H1 (cell line): ENCODE measurements around the gene XKR8. TPM values are rescaled to one million over a fixed set of nuclear protein-coding genes. Genes with fewer than 3 reads are reported as not detected.

ENCODE experiments used
- CTCF ChIA-PET: fragments of 300-600 bp; sonication (Branson Sonifier 250); formaldehyde crosslinking; loops from one replicate; lab custom pipeline; 2021; ENCODE audit not compliant: partially characterized antibody; lab: Charles Lee
- POLR2A ChIA-PET: fragments of 300-600 bp; sonication (Branson Sonifier 250); formaldehyde crosslinking; loops from one replicate; lab custom pipeline; 2021; ENCODE audit warnings: inconsistent platforms; ENCODE audit not compliant: partially characterized antibody; lab: Charles Lee
- DNase-seq, 2 experiments: peaks; one replicate each; pipeline versions ENCODE4 v3.0.0 to v3.0.0-alpha.2; 2010 to 2022; ENCODE audit warnings: low spot score in 2 of 2, low read depth in 1 of 2, mixed read lengths in 1 of 2
- FAIRE-seq: peaks from 2 replicates; lab custom pipeline; 2011; peaks lifted over from hg19 to GRCh38; lab: Jason Lieb, UNC
- H2AFZ ChIP-seq: 2 replicates; pipeline ENCODE4 v1.8.1; 2012; ENCODE audit warnings: low read length, inconsistent platforms
- H2AK5ac ChIP-seq: 2 replicates; pipeline ENCODE4 v1.6.1; 2013; ENCODE audit warnings: low read depth, low read length
- H2BK120ac ChIP-seq: replicated peaks from 2 replicates; pipeline ENCODE3; 2013; ENCODE audit warnings: low read depth, low read length, inconsistent platforms
- H2BK12ac ChIP-seq: 2 replicates; pipeline ENCODE4 v1.6.1; 2013; ENCODE audit warnings: low read depth, low read length
- H2BK15ac ChIP-seq: 2 replicates; pipeline ENCODE4 v1.6.1; 2013; ENCODE audit warnings: low read length
- H2BK20ac ChIP-seq: 2 replicates; pipeline ENCODE4 v1.6.1; 2013; ENCODE audit warnings: low read length
- H2BK5ac ChIP-seq: 2 replicates; pipeline ENCODE4 v1.6.1; 2013; ENCODE audit warnings: low read depth, low read length
- H3K14ac ChIP-seq: 2 replicates; pipeline ENCODE4 v1.6.1; 2013; ENCODE audit warnings: inconsistent platforms; ENCODE audit not compliant: insufficient read length
- H3K18ac ChIP-seq: 2 replicates; pipeline ENCODE4 v1.6.1; 2013; ENCODE audit warnings: low read length; ENCODE audit errors: extremely low read depth
- H3K23ac ChIP-seq: 2 replicates; pipeline ENCODE4 v1.6.1; 2013; ENCODE audit warnings: inconsistent platforms; ENCODE audit not compliant: insufficient read length
- H3K23me2 ChIP-seq: 2 replicates; pipeline ENCODE4 v1.6.1; 2013; ENCODE audit warnings: low read depth, low read length
- H3K27ac ChIP-seq: 2 replicates; pipeline ENCODE4 v1.6.1; 2011; ENCODE audit warnings: low read depth, low read length, inconsistent platforms
- H3K27me3 ChIP-seq, 4 experiments: replicated peaks in 1 of 4; 1 replicate in 1 of 4; 2 replicates in 3 of 4; pipeline versions ENCODE4 v1.6.1 to v1.8.1; 2011 to 2013; ENCODE audit warnings: low read length in 3 of 4, mild to moderate bottlenecking in 3 of 4, inconsistent platforms in 2 of 4, mixed read lengths in 2 of 4, moderate library complexity in 1 of 4; ENCODE audit not compliant: control insufficient read depth in 3 of 4, insufficient read depth in 3 of 4; ENCODE audit errors: extremely low read depth in 1 of 4
- H3K36me3 ChIP-seq, 4 experiments: 2 replicates each; pipeline versions ENCODE4 v1.6.1 to v1.8.1; 2011 to 2013; ENCODE audit warnings: mild to moderate bottlenecking in 4 of 4, low read length in 3 of 4, moderate library complexity in 2 of 4, control low read depth in 1 of 4, inconsistent platforms in 1 of 4; ENCODE audit not compliant: insufficient read depth in 4 of 4, control insufficient read depth in 2 of 4
- H3K4ac ChIP-seq: replicated peaks from 2 replicates; pipeline ENCODE3; 2013; ENCODE audit warnings: low read length, low read depth, mixed read lengths, inconsistent platforms; ENCODE audit not compliant: insufficient read length
- H3K4me1 ChIP-seq, 4 experiments: replicated peaks in 1 of 4; 1 replicate in 1 of 4; 2 replicates in 3 of 4; pipeline versions ENCODE4 v1.6.1 to v1.8.1; 2011 to 2013; ENCODE audit warnings: low read length in 3 of 4, inconsistent platforms in 2 of 4, mixed read lengths in 1 of 4; ENCODE audit not compliant: insufficient read depth in 4 of 4, control insufficient read depth in 3 of 4
- H3K4me2 ChIP-seq, 2 experiments: 2 replicates each; pipeline versions ENCODE4 v1.6.1 to v1.8.1; 2011 to 2013; ENCODE audit warnings: low read depth in 2 of 2, low read length in 2 of 2, control low read depth in 1 of 2, inconsistent platforms in 1 of 2, mild to moderate bottlenecking in 1 of 2; ENCODE audit not compliant: insufficient read depth in 1 of 2
- H3K4me3 ChIP-seq, 4 experiments: fragments of 200-600, 300-600 bp in 1 of 4; sonication (generic), shearing (Covaris generic), sonication (Bioruptor Twin) in 1 of 4; 2 replicates each; pipeline versions ENCODE4 v1.5.1 to v1.8.1; 2011 to 2016; ENCODE audit warnings: low read length in 4 of 4, low read depth in 3 of 4, control low read depth in 2 of 4, inconsistent platforms in 2 of 4, mild to moderate bottlenecking in 2 of 4, mixed read lengths in 1 of 4, moderate library complexity in 1 of 4; ENCODE audit not compliant: insufficient read depth in 2 of 4; ENCODE audit errors: extremely low read depth in 1 of 4
- H3K56ac ChIP-seq: replicated peaks from 2 replicates; pipeline ENCODE3; 2013; ENCODE audit warnings: low read depth, mild to moderate bottlenecking, mixed read lengths, low read length, inconsistent platforms; ENCODE audit not compliant: insufficient read length
- H3K79me1 ChIP-seq: 2 replicates; pipeline ENCODE4 v1.6.1; 2013; ENCODE audit warnings: low read depth, low read length, control low read depth
- H3K79me2 ChIP-seq, 2 experiments: 2 replicates each; pipeline versions ENCODE4 v1.6.1 to v1.8.1; 2012 to 2013; ENCODE audit warnings: low read length in 2 of 2, mild to moderate bottlenecking in 2 of 2, inconsistent platforms in 1 of 2; ENCODE audit not compliant: insufficient read depth in 2 of 2, control insufficient read depth in 1 of 2
- H3K9ac ChIP-seq, 4 experiments: replicated peaks in 1 of 4; 1 replicate in 1 of 4; 2 replicates in 3 of 4; pipeline versions ENCODE4 v1.6.1 to v1.8.1; 2011 to 2013; ENCODE audit warnings: low read depth in 3 of 4, low read length in 3 of 4, control low read depth in 2 of 4, mild to moderate bottlenecking in 2 of 4, moderate library complexity in 2 of 4, inconsistent platforms in 1 of 4; ENCODE audit errors: extremely low read depth in 1 of 4
- H3K9me3 ChIP-seq, 2 experiments: 2 replicates each; pipeline versions ENCODE4 v1.6.1 to v1.8.1; 2012 to 2013; ENCODE audit warnings: mild to moderate bottlenecking in 2 of 2, moderate library complexity in 2 of 2, control low read depth in 1 of 2, inconsistent platforms in 1 of 2, low read depth in 1 of 2, low read length in 1 of 2, mixed read lengths in 1 of 2; ENCODE audit not compliant: insufficient read depth in 2 of 2
- H4K20me1 ChIP-seq, 2 experiments: replicated peaks in 1 of 2; 2 replicates each; pipeline versions ENCODE3 to v1.8.1; 2011 to 2013; ENCODE audit warnings: inconsistent platforms in 2 of 2, low read length in 2 of 2, mild to moderate bottlenecking in 1 of 2; ENCODE audit not compliant: insufficient read depth in 2 of 2, control insufficient read depth in 1 of 2
- H4K5ac ChIP-seq: 2 replicates; pipeline ENCODE4 v1.6.1; 2013; ENCODE audit warnings: low read length, low read depth, mixed read lengths, inconsistent platforms; ENCODE audit not compliant: insufficient read length
- H4K8ac ChIP-seq: 2 replicates; pipeline ENCODE4 v1.8.0; 2013; ENCODE audit warnings: mild to moderate bottlenecking, moderate library complexity, low read length, inconsistent platforms; ENCODE audit not compliant: insufficient read depth; ENCODE audit errors: extremely low read depth
- H4K91ac ChIP-seq: replicated peaks from 2 replicates; pipeline ENCODE3; 2013; ENCODE audit warnings: low read length, mixed read lengths, inconsistent platforms; ENCODE audit not compliant: insufficient read length
- CREB1 ChIP-seq: IDR thresholded peaks from 2 replicates; pipeline ENCODE4 v1.6.1; 2012; ENCODE audit warnings: inconsistent platforms
- EZH2 ChIP-seq: fragments of 200-600 bp; sonication (generic); IDR thresholded peaks from 2 replicates; pipeline ENCODE4 v1.7.1; 2012; ENCODE audit warnings: low read depth, mild to moderate bottlenecking, moderate library complexity, low read length, inconsistent platforms; ENCODE audit not compliant: severe bottlenecking
- KDM4A ChIP-seq: IDR thresholded peaks from one replicate; pipeline ENCODE4 v1.7.1; 2012; ENCODE audit warnings: low read depth, mild to moderate bottlenecking, moderate library complexity, low read length, inconsistent platforms; ENCODE audit not compliant: severe bottlenecking
- RFX5 ChIP-seq: IDR thresholded peaks from 2 replicates; pipeline ENCODE4 v1.6.1; 2011; ENCODE audit warnings: low read depth, low read length, improper control_type of control experiment, borderline replicate concordance
- SP2 ChIP-seq: IDR thresholded peaks from 2 replicates; pipeline ENCODE4 v1.6.1; 2012; ENCODE audit warnings: mild to moderate bottlenecking, low read length, inconsistent platforms
- ZNF274 ChIP-seq: IDR thresholded peaks from 2 replicates; pipeline ENCODE4 v1.7.0; 2012; ENCODE audit warnings: low read length, borderline replicate concordance; ENCODE audit errors: extremely low read depth
- WGBS, 2 experiments: shearing (Covaris generic) in 1 of 2; methylation state at CpG; one replicate each; pipeline versions ENCODE4 v1.1.6 to v1.1.7; 2013 to 2015; ENCODE audit warnings: low lambda C conversion rate in 2 of 2, mixed read lengths in 2 of 2, inconsistent platforms in 1 of 2, low coverage in 1 of 2, missing lambda C conversion rate in 1 of 2; ENCODE audit not compliant: insufficient replicate concordance in 2 of 2, insufficient coverage in 1 of 2, insufficient read length in 1 of 2; ENCODE audit errors: extremely low coverage in 1 of 2, missing lambda C conversion rate in 1 of 2; 5-methylcytosine and 5-hydroxymethylcytosine counted together
- polyA plus RNA-seq, 7 experiments: library from polyadenylated mRNA; depleted of rRNA in 3 of 7; stranded (reverse) in 5 of 7; unstranded in 2 of 7; fragments of >200 nt in 5 of 7; fragments of 200-250 nt in 2 of 7; gene quantifications; 1 replicate in 5 of 7; 2 replicates in 1 of 7; 4 replicates in 1 of 7; pipeline versions ENCODE4 v1.2.1 to v1.2.3, GENCODE V29; 2011 to 2013; ENCODE audit warnings: missing spikeins in 2 of 7, mixed read lengths in 2 of 7
- total RNA-seq: library from RNA; stranded (reverse); fragmentation: NEBNext Ultra II Directional; extraction: Animal tissue kit (Norgen Biotek cat#: 25700); gene quantifications from 2 replicates; pipeline ENCODE4 v1.2.1, GENCODE V29; 2021
- TF ChIP-seq, protein P1 (sequence below): IDR thresholded peaks from 2 replicates; pipeline ENCODE4 v1.6.1; 2012; ENCODE audit warnings: inconsistent platforms

Gene XKR8
- total and polyA plus RNA-seq, 2 of the 8 experiments (the other 6 are each of a cell fraction or from before 2014, with no cell fraction given) = 14.2 to 16.3 TPM

DNA sequence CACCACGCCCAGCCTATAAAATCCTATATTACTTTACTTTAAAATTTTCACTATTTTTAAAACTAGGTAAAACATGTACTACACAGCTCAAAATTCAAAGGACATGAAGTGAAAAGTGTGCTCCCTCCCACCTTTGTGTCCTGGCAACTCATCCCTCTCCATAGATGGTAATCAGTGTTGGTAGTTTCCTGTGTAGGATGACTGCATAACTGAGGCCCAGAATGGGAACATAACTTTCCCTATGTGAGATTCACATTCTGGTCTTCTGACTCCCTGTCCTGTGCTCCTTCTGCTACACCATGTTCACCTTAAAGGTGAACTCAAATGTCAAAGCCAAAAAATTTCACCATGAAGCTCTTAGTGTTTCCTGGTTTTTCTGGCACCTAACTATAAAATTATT lies 39.3 kb downstream of the XKR8 start:
- no peaks in the 10 kb centered on the region for H3K79me1 ChIP-seq
- no peak overlapping the region for H3K23ac ChIP-seq
- DNase-seq (no peak), FAIRE-seq (no peak)
- H2BK15ac ChIP-seq = no peak overlapping the region
- H2BK120ac ChIP-seq = no peak overlapping the region
- no peaks in the 10 kb centered on the region for H3K9me3 ChIP-seq
- H3K9ac ChIP-seq = no peak overlapping the region
- no peak overlapping the region for H3K4ac ChIP-seq
- H3K56ac ChIP-seq = no peak overlapping the region
- no peak overlapping the region for H2BK5ac ChIP-seq
- H4K5ac ChIP-seq = no peak overlapping the region
- H3K14ac ChIP-seq = no peak overlapping the region
- H3K18ac ChIP-seq = no peak overlapping the region
- no peak overlapping the region for H3K27ac ChIP-seq
- no peak overlapping the region for H4K8ac ChIP-seq
- ChIA-PET POLR2A (interaction anchor here (0.5 kb wide), 1 partner anchor 510 kb away, joined by 3 read pairs; no protein-coding TSS in a partner anchor), CTCF (interaction anchor here (2.3 kb wide), 1 partner anchor 18 kb away, joined by 8 read pairs; no protein-coding TSS in a partner anchor)
- H3K27me3 ChIP-seq = no peaks in the 10 kb centered on the region
- no peaks in the 10 kb centered on the region for H3K79me2 ChIP-seq
- no peak overlapping the region for H3K4me2 ChIP-seq
- no peak overlapping the region for H2BK20ac ChIP-seq
- H2AFZ ChIP-seq = no peak overlapping the region
- H3K23me2 ChIP-seq = no peaks in the 10 kb centered on the region
- peaks cover 8 to 45% (median 22%) of the 10 kb centered on the region in 4 experiments for H3K36me3 ChIP-seq
- H4K91ac ChIP-seq = no peak overlapping the region
- H2BK12ac ChIP-seq = no peak overlapping the region
- WGBS, 2 experiments = 88% methylated on average over 1 of the region's 1 CpG; no CpG with 5 or more reads in 1 of the 2 experiments
- no peaks in the 10 kb centered on the region for H4K20me1 ChIP-seq
- H2AK5ac ChIP-seq = no peak overlapping the region
- H3K4me1 ChIP-seq = no peaks in the 10 kb centered on the region
- H3K4me3 ChIP-seq = no peak overlapping the region
- TF ChIP-seq SP2 = no peak
- TF ChIP-seq ZNF274 = no peak
- no peak for TF ChIP-seq EZH2
- TF ChIP-seq, protein P1, sequence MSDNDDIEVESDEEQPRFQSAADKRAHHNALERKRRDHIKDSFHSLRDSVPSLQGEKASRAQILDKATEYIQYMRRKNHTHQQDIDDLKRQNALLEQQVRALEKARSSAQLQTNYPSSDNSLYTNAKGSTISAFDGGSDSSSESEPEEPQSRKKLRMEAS = no peak
- TF ChIP-seq RFX5 = no peak
- TF ChIP-seq KDM4A = no peak
- TF ChIP-seq CREB1 = no peak
